GM19238 (cell line): ENCODE data around the gene C6orf163.

ENCODE experiments used
- DNase-seq: peaks from one replicate; pipeline ENCODE4 v3.0.0; 2011; ENCODE audit warnings: low spot score; ENCODE audit not compliant: insufficient read length

C6orf163 gene

DNA sequence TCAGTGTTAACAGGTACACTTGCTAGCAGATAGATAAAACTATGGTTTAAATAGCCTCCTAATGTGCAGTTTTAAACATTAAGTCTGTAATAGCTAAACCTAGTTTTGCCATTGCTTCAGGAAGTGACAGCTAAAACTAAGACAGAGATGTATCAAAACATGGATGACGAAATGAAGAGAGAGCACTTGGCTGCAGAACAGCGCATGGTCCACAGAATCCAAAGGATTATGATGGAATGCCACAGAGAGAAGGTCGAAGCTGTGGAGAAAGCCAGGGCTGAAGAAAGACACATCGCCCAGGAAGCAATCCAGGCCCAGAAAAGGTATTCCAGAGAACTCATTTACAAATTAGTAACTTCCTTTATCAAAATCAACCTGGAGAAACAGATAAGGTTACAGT lies 11.6 kb downstream of the C6orf163 start:
- no peak for DNase-seq

DNA sequence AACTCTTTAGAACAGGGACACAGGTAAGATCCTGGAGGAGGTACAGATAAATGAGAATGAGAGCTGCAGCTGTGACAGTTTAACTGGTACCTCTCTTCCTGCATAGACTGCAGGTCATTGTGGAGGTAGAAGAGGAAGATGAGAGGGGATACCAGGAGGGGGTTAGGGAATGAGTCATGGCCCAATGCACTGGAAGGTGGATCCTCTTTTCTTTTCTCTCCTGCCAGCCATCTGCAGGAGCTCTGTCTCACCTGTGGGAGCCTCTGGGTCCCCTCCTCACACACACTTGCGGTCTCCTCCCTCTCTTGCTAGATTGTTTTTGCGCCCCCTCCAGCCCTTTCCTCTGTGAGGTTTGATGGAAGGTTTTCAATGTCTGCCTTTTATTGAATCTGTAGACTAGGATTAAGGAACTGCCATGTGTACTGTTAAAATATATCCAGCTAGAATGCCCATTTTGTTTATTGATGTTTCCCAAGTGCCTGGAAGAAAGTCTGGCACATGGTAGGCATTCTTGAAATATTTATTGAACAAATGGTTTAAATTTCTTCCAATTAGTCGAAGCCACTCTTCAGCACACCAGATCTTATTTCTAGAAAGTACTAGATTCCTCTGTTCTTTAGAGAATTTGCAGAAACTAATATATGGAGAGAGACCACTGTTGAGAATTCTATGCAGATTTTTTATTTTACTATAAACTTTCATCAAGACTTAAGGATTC lies 13.0 kb downstream of the C6orf163 start:
- DNase-seq, result no peak

DNA sequence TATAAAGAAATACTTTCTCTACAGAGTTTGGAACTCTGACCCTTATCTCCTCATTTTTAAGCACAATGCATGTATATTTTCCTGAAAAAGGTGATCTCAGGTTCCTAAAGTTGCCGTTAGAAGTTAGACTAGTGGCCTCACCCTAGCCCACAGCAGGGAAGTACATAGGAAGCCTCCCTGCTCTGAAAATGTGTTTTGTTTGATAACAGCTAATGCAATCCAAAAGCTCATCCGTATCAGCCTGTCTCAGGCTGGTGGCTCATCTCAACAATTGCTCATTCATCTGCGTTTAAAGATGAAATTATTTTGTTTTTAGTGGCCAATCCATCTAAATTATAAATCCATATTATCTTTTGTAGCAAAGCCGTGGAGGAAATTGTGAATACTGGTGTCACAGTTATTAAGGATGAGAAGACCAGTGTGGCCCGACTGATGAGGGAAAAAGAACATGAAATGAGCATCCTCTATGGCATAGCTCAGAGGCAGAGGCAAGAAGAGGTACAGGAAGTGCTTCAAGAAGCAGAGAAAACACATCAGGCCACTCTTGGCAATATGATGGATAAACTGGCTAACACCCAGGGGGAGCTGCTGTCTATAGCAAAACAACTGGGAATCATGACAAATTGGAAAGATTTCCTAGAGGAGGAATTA lies 20.1 kb downstream of the C6orf163 start:
- DNase-seq, result no peak

DNA sequence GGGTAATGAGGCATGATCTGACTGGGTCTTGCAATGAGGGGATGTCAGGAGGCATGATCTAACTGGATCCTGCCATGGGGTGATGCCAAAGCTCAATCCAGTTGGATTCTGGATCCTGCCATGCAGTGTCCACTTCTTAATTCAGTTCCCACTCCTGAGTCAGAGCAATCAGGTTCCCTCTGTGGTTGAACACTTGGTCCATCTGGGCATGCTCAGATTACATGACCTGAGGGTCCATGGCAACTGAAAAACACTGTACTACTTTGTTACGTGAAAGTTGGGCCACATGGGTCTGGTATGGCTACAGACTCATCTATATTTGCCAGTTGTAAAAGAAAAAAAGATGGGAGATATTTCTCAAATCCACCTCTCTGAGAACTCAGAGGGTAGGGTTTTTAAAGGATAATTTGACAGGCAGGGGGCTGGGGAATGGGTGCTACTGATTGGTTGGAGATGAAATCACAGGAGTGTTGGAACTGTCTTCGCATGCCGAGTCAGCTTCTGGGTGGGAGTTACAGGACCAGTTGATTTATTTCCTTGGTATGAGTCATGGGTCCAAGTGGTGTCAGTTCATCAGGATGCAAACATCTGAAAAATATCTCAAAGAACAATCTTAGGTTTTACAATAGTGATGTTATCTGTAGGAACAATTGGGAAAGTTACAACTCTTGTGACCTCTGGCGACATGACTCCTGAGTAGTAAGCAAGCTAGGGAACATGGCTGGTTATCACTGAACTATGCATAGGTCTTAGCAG lies 21.6 kb downstream of the C6orf163 start:
- no peak for DNase-seq

DNA sequence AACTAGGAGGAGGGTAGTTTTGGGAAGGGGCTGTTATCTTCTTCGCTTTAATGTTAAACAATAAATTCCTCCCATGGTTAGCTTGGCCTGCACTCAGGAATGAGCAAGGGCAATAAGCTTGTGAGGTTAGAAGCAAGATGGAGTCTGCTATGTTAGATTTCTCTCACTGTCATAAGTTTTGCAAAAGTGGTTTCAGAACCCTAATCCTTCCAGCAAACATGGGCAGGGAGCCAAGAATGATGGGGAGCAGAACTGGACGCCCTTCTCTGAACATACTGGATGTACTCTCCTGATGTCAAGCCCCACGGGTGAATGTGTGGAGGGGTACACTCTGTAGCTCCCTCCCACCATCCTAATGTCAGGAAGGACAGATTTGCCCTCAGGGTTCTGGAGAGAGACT lies 22.3 kb downstream of the C6orf163 start:
- DNase-seq, result no peak

DNA sequence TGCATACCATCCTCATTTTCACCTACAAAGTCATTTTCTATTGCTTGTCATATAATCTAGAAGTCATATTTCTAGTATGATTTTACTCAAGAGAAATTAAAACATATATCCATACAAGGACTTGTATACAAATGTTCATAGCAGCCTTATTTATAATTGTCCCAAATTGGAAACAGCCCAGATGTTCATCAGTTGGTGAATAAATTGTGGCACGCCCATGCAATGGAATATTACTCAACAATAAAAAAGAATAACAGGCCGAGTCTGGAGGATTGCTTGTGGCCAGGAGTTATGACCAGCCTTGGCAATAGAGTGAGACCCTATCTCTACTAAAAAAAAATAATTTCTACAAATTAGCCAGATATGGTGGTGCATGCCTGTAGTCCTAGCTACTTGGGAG lies 28.8 kb downstream of the C6orf163 start:
- no peak for DNase-seq

DNA sequence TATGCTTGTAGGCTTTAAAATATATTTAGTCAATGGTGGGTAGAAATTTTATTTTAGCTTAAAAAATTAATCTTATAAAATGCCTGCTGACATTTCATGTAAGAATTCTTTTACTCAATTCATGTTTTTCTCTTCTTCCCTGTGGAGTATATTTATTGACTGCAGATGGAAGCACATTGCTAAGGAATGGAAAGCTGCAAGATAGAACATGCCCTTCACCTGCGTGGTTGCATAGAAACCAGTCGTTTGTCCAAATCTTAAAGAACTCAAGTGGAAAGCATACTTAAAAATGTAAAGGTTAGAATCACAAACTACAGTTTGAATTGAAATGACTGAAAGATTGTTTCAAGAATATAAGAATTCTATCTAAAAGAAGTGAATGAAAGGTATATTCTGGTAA lies 30.7 kb downstream of the C6orf163 start:
- no peak for DNase-seq

DNA sequence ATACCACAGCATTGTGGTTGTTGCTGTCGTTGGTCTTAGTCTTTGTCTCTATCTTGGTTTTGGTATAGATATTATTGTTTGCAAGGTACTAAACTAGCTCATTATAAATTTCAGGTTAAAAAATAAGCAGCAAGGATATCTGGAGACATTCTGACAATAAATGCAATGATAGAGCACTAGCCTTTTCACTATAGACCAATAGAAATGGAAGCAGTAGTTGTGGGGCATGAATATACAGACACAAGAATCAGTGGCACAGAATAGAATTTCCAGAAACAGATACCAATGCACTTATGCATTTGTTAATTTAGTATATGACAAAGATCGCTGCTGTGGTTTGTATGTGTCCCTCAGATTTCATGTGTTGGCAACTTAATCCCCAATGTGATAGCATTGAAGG lies 32.0 kb downstream of the C6orf163 start:
- DNase-seq, result no peak

DNA sequence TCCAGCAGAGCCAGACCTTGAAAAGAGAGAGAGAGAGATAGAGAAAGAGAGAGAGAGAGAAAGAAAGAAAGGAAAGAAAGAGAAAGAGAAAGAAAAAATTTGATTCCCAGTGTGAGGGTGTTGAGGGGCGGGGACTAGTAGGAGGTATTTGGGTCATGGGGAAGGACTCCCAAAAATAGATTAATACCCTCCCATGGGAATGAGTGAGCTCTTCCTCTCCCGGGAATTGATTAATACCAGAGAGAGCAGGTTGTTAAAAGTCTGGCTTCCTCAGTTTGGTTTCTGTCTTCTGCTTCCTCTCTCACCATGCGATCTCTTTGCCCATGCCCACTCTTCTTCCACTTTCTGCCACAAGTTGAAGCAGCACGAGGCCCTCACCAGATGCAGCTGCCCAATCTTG lies 34.3 kb downstream of the C6orf163 start:
- no peak for DNase-seq

DNA sequence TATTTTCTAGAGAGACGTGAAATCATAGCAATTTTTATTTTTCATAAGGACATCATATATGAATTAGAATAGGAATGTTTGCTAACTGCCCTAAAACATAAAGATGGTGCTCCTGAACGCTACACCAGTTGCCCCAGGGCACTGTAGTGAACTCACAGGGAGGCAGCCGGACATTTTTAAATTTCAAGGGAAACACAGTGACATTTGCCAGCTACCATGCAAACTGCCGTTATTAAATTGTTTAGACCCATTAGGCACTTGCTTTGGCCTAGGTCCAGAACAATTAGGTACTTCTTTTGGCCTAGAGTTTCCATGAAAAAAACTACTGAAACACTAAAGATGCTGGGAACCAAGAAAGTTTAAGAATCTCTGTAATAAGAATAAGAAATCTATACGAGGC lies 38.2 kb downstream of the C6orf163 start:
- DNase-seq, result no peak

DNA sequence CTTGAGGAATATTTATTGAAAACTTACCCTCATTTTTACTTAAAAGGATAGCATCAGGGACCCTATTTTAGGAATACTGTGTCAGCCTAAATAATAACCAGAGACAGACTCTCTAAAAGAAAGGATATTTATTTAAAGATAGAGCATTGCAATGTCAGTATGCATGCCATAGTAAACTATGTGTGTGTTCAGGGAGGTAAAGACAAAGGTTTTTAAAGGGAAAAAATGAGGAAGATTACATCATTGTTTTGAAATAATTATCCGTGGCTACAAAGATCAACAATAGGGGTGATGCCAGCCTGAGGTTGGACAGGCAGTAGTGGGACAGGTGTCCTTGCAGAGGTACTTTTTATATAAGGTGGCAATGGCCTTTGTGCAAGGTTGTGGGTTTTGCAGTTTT lies 39.4 kb downstream of the C6orf163 start:
- DNase-seq, result no peak

DNA sequence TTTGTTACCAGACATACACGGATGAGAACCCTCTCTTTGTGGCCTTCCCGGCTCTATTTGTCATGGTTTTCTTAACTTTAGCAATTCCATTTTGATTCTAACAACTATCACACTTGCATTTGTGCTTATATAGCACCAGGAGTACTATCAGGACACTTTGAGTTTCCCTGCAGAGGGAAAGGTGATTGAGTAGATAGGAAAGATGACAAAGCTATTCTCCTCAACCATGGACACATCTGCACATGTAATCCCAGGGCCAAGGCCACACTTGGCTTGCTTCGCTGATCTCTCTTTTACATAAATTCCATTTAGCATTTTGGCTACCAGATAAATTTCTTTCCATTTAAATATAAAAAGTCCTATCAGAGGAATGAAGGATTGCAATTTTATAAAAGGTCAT lies 39.8 kb downstream of the C6orf163 start:
- no peak for DNase-seq

DNA sequence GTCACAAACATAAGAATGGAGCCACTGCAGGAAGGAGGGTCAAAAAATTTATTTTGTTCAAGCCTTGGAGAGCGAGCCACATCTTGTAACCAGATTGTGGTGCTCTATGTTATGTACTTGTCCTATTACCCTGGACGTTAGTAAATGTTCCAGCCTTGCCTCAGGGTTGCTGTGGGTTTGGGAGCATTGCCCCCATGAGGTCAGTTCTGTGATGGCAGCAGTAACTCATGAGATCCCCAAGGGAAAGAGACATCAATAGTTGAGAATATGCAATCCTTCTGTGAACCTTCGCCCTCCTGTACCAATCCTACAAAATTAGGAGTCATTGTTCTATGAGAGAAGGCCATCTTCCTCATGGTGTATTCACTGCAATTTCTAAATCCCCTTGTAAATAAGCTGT lies 46.7 kb downstream of the C6orf163 start:
- DNase-seq, result no peak

DNA sequence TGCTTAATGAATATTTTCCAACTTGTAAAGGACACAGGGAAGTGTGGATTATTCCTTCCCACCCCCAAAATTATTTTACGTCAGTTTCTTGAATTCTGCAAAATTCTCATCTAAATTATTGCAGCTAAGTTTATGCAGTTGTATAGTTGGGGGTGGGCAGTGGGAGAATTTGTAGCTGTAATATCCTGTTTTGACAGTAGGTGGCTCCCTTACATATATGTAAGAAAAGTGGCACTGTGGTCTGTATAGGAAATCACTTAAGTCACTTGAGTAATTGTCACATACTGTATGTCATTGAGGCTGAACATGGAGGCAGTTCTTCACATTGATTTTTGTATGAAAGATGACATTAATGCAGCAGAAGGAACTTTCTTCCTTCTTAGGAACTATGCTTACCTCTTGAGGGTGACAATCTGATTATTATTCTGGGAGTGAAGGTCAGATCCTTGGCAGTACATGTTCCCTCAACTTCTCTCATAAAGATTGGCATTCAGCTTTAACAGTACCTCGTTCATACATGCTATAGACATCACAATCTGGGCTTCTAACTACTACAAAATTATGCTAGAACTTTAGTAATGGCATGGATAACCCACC lies 48.5 kb downstream of the C6orf163 start:
- no peak for DNase-seq

DNA sequence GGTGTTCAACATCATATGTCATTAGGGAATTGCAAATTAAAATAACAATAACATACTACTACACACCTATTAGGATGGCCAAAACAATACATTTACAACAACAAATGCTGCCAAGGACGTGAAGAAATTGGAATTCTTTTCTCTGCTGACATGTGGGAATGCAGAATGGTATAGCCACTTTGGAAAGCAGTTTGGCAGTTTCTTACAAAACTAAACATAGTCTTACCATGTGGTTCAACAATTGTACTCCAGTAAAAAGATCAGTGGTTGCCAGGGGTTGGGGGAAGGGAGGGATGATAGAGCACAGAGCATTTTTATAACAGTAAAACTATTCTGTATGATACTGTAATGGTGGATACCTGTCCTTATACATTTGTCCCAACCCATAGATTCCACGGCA lies 50.8 kb downstream of the C6orf163 start:
- no peak for DNase-seq

DNA sequence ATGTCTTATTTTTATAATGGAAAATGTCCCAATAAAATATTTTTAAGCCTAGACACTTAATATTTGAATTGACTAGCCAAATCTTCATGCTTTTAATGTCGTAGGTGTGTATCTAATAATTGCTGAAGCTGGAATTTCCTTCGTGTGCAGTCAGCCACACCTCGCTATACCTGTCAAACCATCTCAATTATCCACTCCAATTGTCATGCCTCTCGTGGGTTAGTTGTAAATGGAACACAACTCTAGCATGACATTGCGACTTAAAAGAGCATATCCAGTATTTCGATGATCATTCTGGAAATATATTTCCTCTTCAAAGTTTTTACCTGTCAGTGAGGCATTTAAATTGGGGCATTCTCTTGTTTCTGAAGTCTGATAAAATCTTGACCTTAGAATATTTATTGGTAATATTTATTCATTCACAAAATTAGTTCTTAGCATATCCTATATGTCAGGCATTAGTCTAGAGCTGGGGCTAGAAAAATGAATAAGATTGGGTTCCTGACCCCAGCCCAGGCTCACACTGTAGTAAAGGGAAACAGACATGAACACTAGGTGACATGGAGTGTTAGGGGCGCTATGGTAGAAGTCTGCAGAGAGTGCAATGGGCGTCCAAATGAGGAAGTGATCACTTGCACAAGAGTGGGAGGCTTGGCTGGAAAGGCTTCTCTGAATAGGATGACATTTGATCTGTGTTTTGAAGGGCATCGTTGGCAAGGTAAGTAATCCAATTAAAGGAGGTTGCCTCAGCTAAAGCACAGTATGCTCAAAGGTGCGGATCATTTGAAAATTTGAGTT lies 52.2 kb downstream of the C6orf163 start:
- no peak for DNase-seq

DNA sequence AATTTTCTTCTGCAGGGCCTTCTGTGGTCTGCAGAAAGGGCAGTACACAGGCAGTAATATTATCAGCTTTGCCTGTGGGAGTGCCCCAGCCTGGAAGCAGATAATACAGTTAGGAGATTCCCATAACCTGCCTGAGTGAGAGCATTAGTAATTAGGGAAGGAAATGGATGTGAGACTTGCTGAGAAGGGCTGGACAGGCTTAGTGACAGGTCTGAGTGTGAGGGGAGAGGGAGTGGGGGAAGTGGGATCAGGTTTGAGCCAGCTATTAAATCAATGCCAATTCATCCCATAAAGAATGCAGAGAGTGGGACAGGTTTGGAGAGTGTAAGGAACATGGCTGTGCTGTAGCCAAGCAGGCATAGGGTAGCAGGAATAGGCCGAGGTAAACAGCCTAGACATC lies 53.0 kb downstream of the C6orf163 start:
- DNase-seq, result no peak

DNA sequence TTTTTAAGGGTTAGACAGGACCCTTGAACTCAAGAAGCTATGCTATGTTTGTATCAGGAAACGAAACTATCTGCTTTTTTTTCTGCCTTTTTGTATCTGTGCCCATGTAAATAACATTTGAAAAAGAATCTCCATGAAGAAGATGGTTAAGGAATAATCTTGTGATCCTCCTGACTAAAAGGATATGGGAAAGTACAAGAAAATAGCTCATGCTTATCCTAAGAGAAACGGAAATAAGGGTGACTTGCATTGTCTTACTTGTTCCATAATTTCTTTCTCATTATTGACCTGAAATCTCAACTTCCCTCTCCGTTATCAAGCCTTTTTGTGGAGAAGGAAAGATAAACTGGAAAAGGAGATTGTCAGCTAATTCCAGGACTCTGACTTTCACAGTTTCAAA lies 57.2 kb downstream of the C6orf163 start:
- no peak for DNase-seq

DNA sequence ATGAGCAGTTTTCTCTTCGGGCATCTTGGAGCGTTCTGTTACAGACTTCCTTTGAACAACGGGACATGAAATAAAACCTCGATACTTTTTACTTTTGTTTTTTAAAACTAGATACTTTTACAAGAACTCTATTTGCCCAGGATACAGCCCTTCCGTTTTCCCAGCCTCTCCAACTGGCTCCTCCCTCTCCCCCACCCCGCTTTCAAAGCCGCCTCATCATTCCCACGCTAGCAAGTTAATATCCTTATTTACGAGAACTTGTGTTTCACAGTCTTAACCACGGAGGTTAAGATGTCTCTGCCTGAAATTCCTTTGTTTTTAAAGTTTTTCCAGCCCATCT lies 62.9 kb downstream of the C6orf163 start:
- no peak for DNase-seq

DNA sequence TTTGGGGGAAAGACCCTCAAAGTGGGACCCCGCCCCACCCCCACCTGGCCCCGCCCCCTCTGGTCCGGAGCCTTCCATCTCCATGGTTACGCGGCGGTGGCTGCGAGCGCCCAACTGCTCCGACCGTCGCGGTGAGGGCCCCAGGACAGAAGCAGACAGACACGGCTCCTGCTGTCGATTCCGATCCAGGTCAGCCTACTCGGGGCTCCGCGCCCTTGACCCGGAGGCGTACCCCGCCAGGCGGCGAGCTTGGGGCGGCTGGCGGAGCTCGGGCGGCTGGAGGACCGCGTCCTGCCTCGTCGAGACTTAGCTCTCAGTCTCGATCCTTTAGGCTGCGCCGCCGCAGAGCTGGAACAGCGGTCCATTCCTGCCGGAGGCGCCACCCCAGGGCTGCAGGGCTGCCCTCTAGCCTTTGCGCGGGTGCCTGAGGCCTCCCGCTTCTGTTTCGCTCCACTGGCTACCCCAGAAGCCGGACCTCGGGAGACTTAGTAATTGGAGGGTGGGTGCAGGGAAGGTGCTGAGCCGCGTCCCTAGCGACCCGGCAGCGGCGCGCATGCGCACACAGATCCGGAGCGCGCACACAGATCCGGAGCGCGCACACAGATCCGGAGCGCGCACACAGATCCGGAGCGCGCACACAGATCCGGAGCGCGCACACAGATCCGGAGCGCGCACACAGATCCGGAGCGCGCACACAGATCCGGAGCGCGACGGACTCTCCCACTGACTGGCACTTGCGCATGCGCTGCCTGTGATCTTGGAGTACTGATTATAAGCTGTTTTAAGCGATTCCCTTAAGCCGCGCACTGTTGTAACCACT lies 63.5 kb downstream of the C6orf163 start, which contains the start of gene CFAP206:
Gene CFAP206, plus strand, starts transcription at position 72 of the 820 bp plus-strand sequence. CDS start 1,868 bp downstream, outside the sequence.
- peak; percentile 68 for DNase-seq
